ENCODE results near the gene IL17C. TPM values are rescaled to one million over a fixed set of nuclear protein-coding genes. Genes with fewer than 3 reads are reported as not detected.

The IL17C gene
- total and polyA plus RNA-seq, 9 of the 15 experiments (the other 6 are each of a cell fraction or from before 2014, with no cell fraction given), result not detected

GRCh38 chr16:88588754-88589153 lies 49.6 kb upstream of the IL17C start:
- no peak for TF ChIP-seq POLR2A (conservative IDR thresholded peaks at IDR 0.05)
- TF ChIP-seq SAFB2 (IDR thresholded peaks at IDR 0.05; ENCODE audit: borderline replicate concordance, low read depth, low read length, severe bottlenecking), result no peak
- TF ChIP-seq USF2 (CRISPR knock-in tag; IDR thresholded peaks at IDR 0.05), result no peak
- TF ChIP-seq NR2F6 (CRISPR knock-in tag; IDR thresholded peaks at IDR 0.05), result no peak
- TF ChIP-seq FUS (optimal IDR thresholded peaks at IDR 0.05; ENCODE audit: low read depth, low read length), result no peak
- TF ChIP-seq SRSF1 (IDR thresholded peaks at IDR 0.05; ENCODE audit: low read depth, low read length), result no peak
- no peak for TF ChIP-seq CC2D1A (IDR thresholded peaks at IDR 0.05)
- no peak for TF ChIP-seq POLR2AphosphoS5 (IDR thresholded peaks at IDR 0.05; ENCODE audit: control insufficient read depth, insufficient read depth, low read depth, low read length)
- no peak for TF ChIP-seq SREBF1 (IDR thresholded peaks at IDR 0.05; ENCODE audit: borderline replicate concordance, low read depth, low read length)
- TF ChIP-seq FOXA3 (CRISPR knock-in tag; conservative IDR thresholded peaks at IDR 0.05 in 1 of 2, IDR thresholded peaks at IDR 0.05 in 1 of 2), result no peak
- TF ChIP-seq HMGXB4 (CRISPR knock-in tag; IDR thresholded peaks at IDR 0.05), result no peak
- no peak for TF ChIP-seq KDM4B (IDR thresholded peaks at IDR 0.05; ENCODE audit: borderline replicate concordance in 2 of 2, low read depth in 1 of 2)
- no peak overlapping the region for H3K9ac ChIP-seq (ENCODE audit: insufficient read depth in 1 of 2, low read depth in 2 of 2, low read length in 2 of 2)
- H3K4me1 ChIP-seq (replicated peaks in 1 of 2; ENCODE audit: control insufficient read depth in 2 of 2, insufficient read depth in 2 of 2, low read length in 2 of 2), result peaks cover 0 to 8% of the 10 kb centered on the region in 2 experiments; a peak in 1 of 5 replicates
- no peak overlapping the region for H3K4me2 ChIP-seq (ENCODE audit: insufficient read depth, low read length)
- peaks cover 23% of the 10 kb centered on the region for H4K20me1 ChIP-seq (replicated peaks; ENCODE audit: control insufficient read depth, insufficient read depth, low read length)
- no peak for ATAC-seq
- no peaks in the 10 kb centered on the region for H3K27me3 ChIP-seq (ENCODE audit: control insufficient read depth in 2 of 2, insufficient read depth in 2 of 2, low read length in 2 of 2)
- DNase-seq (ENCODE audit: extremely low read depth in 1 of 4, low spot score in 3 of 4), result no peak
- no peak overlapping the region for H3K27ac ChIP-seq (ENCODE audit: extremely low read depth, low read depth, low read length)
- CTCF ChIA-PET (ENCODE audit: low intra/inter-chr PET ratio), result no interaction called here
- H3K4me3 ChIP-seq, result no peak overlapping the region
- peaks cover 87% of the 10 kb centered on the region for H3K36me3 ChIP-seq (ENCODE audit: control insufficient read depth, insufficient read depth, low read length)
- 74% methylated on average over 6 of the region's 6 CpGs for WGBS (ENCODE audit: insufficient coverage, low coverage, missing lambda C conversion rate)
- intact Hi-C loops (cut with micrococcal nuclease) (no loop called here), in situ Hi-C loops (cut with MboI) (no loop called here)
- no TSS peak for BruUV-seq (replicated peaks)
- no peaks in the 10 kb centered on the region for H3K9me3 ChIP-seq (replicated peaks; ENCODE audit: control insufficient read depth, insufficient read depth, low read depth, low read length)
- FAIRE-seq, result no peak
- no peaks in the 10 kb centered on the region for H3K9me1 ChIP-seq (ENCODE audit: control insufficient read depth, insufficient read depth, low read length)
- no peak overlapping the region for H2AFZ ChIP-seq (ENCODE audit: low read depth, low read length)
- H3K79me2 ChIP-seq (ENCODE audit: control insufficient read depth, insufficient read depth, low read length), result peaks cover 39% of the 10 kb centered on the region
- POLR2A ChIA-PET, result interaction anchor here (0.5 to 1.4 kb wide), 6 partner anchors 10 to 377 kb away, joined by 3 to 7 read pairs (median 4); partner anchors contain the start of gene ZC3H18

All from K562 (cell line).